GM18505 (cell line): ENCODE measurements around the gene ADAP1.

Experiments used
- ATAC-seq: cut with Tn5 transposase; IDR thresholded peaks from one replicate; pipeline ENCODE4 v1.9.1; 2021; ENCODE audit not compliant: unreplicated experiment
- POLR2A ChIP-seq: IDR thresholded peaks from 4 replicates; pipeline ENCODE4 v1.6.1; 2011; ENCODE audit warnings: borderline replicate concordance; ENCODE audit not compliant: insufficient read depth, insufficient read length; ENCODE audit errors: extremely low read depth

Gene ADAP1

GRCh38 chr7:897086-897485, 57.4 kb downstream of the ADAP1 start:
- no peak for TF ChIP-seq POLR2A
- ATAC-seq = no peak

DNA sequence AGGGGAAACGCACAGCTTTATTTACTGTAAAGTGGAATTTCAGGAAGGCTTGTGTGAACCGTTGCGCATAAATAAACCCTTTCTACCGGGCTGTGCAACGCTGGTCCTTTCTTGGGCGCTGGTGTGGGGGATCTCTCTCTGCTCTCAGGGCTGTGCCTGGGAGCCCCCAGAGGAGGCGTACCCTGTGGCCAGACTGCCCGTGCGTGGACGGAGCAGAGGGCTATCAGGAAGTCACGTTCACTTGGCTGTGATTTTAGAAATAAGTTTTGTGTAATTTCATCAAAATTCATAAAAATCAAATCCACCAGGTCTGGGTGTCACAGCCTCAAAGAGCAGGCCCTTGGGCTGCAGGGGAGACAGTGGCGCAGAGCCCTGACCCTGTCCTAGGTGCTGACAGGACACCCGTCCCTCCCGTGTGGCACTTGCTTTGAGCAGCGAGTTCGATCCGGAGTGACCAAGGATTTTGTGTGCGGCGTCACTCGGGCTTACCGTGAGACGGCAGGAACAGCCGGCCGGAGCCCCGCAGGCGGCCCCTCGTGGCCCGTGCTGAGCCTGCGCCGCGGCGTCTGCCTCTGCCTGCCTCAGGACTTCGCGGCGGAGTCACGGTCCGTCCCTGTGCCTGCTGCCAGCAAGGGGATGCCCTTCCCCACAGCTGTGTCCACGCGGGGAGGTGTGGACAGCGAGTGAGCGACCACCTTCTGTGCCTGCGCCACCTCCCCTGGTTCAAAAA, 58.0 kb downstream of the ADAP1 start:
- TF ChIP-seq POLR2A = no peak
- ATAC-seq = no peak

- no peak for ATAC-seq
- TF ChIP-seq POLR2A = no peak
Measured at GRCh38 chr7:895451-896052, 58.9 kb downstream of the ADAP1 start.

DNA sequence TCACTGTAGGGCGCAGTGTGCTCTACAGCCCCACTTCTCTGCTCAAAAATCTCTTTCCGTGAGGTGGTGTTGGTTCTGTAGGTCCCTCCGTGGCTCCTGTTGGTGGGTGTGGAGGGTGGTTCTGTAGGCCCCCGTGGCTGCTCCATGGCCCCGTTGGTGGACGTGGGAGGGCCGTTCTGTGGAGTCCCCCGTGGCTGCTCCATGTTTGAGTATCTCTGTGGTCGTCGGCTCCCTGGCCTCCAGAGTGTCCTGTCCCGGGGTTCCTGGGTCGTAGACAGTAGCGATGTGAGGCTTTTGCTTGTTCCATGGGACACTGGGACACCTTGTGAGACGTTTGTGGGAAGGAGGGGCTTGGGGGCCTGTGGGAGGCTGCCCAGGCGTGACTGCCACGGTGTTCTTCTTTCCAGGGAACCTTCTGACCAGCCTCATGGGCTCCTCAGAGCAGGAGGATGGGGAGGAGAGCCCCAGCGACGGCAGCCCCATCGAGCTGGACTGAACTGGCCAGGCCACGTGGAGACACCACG, 59.5 kb downstream of the ADAP1 start:
- no peak for TF ChIP-seq POLR2A
- no peak for ATAC-seq

- TF ChIP-seq POLR2A = no peak
- no peak for ATAC-seq
Measured at GRCh38 chr7:894164-894867, 60.2 kb downstream of the ADAP1 start.

GRCh38 chr7:893686-894085, 60.8 kb downstream of the ADAP1 start:
- ATAC-seq = no peak
- TF ChIP-seq POLR2A = no peak

- no peak for ATAC-seq
Measured at GRCh38 chr7:892648-893593, 61.6 kb downstream of the ADAP1 start.

GRCh38 chr7:891805-892204, 62.7 kb downstream of the ADAP1 start:
- no peak for ATAC-seq
- TF ChIP-seq POLR2A = no peak

More at GRCh38 chr7:892648-893593, 61.6 kb downstream of the ADAP1 start:
- no peak for TF ChIP-seq POLR2A

DNA sequence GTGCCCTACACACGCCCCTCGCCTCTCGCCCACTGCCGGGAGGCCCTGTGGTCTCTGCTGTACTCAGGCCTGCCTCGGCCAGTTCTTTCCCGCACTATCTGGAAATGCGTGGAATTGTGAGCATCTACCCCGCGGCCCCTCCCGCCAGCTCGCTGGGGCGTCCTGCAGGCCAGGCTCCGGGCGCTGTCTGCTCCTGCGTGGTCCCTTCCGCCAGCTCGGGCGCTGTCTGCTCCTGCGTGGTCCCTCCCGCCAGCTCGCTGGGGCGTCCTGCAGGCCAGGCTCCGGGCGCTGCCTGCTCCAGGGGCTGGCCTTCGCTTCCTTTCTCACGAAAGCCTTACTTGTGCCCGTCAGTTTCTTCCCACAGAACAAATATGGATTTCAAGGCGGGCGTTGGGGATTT, 63.2 kb downstream of the ADAP1 start:
- ATAC-seq = no peak
- no peak for TF ChIP-seq POLR2A

GRCh38 chr7:890868-891267, 63.6 kb downstream of the ADAP1 start:
- no peak for ATAC-seq
- no peak for TF ChIP-seq POLR2A

GRCh38 chr7:889391-889790, 65.1 kb downstream of the ADAP1 start:
- no peak for ATAC-seq
- TF ChIP-seq POLR2A = no peak

- no peak for TF ChIP-seq POLR2A
- ATAC-seq = no peak
Measured at GRCh38 chr7:889025-889390, 65.5 kb downstream of the ADAP1 start.

DNA sequence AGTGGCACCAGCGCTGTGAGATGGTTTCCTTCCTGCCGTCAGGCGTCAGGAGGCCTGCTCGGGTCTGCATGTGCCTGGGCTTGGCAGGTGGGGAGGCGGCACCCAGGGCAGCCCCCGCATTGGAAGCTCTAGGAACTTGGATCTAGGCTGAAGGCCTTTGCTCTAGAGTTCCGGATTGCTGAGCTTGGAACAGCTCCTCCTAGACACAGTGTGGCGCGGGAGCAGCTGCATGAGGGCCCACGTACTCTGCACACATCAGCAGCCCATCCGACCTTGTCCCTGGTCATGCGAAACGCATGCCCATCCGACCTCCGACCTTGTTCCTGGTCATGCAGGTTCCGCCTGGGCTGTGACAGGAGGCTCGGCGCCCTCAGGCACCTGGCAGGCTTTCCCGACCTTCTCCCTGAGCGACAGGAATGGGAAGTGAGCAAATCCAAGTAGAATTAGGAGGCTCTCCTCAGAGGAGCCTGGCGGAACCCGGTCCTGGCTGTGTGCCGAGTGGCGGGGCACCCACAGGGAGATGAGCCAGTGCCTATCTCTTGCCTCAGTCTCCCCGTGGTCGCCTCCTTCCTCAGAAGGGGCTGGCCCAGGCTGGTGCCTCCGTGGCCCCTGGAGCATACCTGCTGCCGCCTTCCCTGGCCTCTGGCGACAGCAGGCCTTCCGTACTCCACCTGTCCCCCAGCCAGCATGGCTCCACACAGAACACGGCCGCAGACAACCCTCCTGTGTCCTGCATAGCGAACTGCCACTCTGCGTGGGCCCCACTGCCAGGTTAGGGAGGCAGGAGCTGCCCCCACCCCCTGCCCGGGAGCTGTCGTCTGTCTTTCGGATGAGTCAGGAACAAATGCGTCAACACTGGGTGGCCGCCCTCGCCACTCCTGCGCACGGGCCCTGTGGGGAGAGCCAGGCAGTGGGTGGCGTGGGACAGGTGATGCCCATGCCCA, 66.1 kb downstream of the ADAP1 start:
- no peak for TF ChIP-seq POLR2A
- no peak for ATAC-seq

GRCh38 chr7:887488-887820, 67.0 kb downstream of the ADAP1 start:
- no peak for TF ChIP-seq POLR2A
- ATAC-seq = no peak
